Uterus (tissue), 4 donors: ENCODE results near the gene KLF6. TPM values are rescaled to one million over a fixed set of nuclear protein-coding genes. Genes with fewer than 3 reads are reported as not detected.

ENCODE experiments used
- DNase-seq, 2 donors: peaks; one replicate each; pipeline ENCODE4 v3.0.0-alpha.2; 2019 to 2020
- H3K27ac ChIP-seq, 2 donors: fragments of 200-600 bp; sonication (generic); 1 replicate in 1 of 2; 2 replicates in 1 of 2; pipeline ENCODE4 v1.5.1; 2016 to 2018
- H3K27me3 ChIP-seq, 2 donors: fragments of 200-600 bp; sonication (generic); one replicate each; pipeline ENCODE4 v1.5.1; 2018 to 2019; ENCODE audit warnings: control low read depth in 1 of 2
- H3K36me3 ChIP-seq, 2 donors: fragments of 200-600 bp; sonication (generic); one replicate each; pipeline ENCODE4 v1.5.1; 2019; ENCODE audit warnings: control low read depth in 1 of 2
- H3K4me1 ChIP-seq, 2 donors: fragments of 200-600 bp; sonication (generic); one replicate each; pipeline ENCODE4 v1.5.1; 2018 to 2019; ENCODE audit warnings: control low read depth in 1 of 2
- H3K4me3 ChIP-seq, 2 donors: fragments of 200-600 bp; sonication (generic); 1 replicate in 1 of 2; 2 replicates in 1 of 2; pipeline ENCODE4 v1.5.1; 2018 to 2019; ENCODE audit warnings: mild to moderate bottlenecking in 1 of 2
- H3K9me3 ChIP-seq, 2 donors: fragments of 200-600 bp; sonication (generic); one replicate each; pipeline ENCODE4 v1.5.1; 2019; ENCODE audit warnings: control low read depth in 1 of 2
- POLR2A ChIP-seq, 2 donors: fragments of 450-650 bp; IDR thresholded peaks; one replicate each; pipeline ENCODE4 v1.6.1; 2016; ENCODE audit warnings: antibody characterized with exemption in 2 of 2, mild to moderate bottlenecking in 1 of 2, moderate library complexity in 1 of 2
- intact Hi-C: fragments of 100-400 bp; cut with DNase I; formaldehyde crosslinking; loops from one replicate; pipeline ENCODE4 v1.15.1; 2023; ENCODE audit warnings: low total_unique reads
- total RNA-seq, 4 donors: library from RNA; depleted of rRNA in 3 of 4; stranded (reverse); fragments of >200 nt in 3 of 4; gene quantifications; one replicate each; pipeline versions ENCODE4 v1.1.0 to v1.2.4, GENCODE V29; 2014 to 2023
- TF ChIP-seq, protein P1 (sequence below), 4 experiments: fragments of 200-600 bp in 2 of 4; fragments of 450-650 bp in 2 of 4; sonication (generic) in 2 of 4; IDR thresholded peaks; one replicate each; pipeline ENCODE4 v1.5.1; 2016 to 2019; ENCODE audit warnings: antibody characterized with exemption in 4 of 4, mild to moderate bottlenecking in 2 of 4, moderate library complexity in 1 of 4
- donor health status: DM: yes; HTN: yes; CAD: no.

The KLF6 gene
- total RNA-seq, 4 donors from 2014 or later, result 47.9 to 128 (median 87.4) TPM

DNA sequence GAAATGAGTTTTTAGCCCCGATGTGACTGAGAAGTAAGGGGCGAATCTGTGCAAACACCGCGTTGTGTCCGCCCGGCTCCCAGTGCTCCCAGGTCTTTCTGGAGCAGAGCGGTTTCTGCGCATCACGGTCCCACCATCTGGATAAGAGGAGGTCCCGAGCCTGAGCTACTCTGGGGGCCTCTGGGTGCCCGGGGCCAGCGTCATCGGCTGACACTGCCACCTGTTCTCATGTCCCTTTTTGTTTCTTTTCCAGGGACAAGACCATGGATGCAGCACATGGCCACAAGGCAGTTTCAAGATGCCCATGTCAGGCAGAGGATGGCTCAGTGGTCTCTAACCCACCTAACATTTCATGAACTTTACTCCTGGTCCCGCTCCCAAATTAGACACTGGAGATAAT lies 24.9 kb downstream of the KLF6 start:
- no peak for DNase-seq
- TF ChIP-seq, protein P1, sequence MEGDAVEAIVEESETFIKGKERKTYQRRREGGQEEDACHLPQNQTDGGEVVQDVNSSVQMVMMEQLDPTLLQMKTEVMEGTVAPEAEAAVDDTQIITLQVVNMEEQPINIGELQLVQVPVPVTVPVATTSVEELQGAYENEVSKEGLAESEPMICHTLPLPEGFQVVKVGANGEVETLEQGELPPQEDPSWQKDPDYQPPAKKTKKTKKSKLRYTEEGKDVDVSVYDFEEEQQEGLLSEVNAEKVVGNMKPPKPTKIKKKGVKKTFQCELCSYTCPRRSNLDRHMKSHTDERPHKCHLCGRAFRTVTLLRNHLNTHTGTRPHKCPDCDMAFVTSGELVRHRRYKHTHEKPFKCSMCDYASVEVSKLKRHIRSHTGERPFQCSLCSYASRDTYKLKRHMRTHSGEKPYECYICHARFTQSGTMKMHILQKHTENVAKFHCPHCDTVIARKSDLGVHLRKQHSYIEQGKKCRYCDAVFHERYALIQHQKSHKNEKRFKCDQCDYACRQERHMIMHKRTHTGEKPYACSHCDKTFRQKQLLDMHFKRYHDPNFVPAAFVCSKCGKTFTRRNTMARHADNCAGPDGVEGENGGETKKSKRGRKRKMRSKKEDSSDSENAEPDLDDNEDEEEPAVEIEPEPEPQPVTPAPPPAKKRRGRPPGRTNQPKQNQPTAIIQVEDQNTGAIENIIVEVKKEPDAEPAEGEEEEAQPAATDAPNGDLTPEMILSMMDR (IDR thresholded peaks at IDR 0.05), result no peak
- no peak for TF ChIP-seq POLR2A (IDR thresholded peaks at IDR 0.05)
- Histone ChIP-seq H3K9me3 (no peaks in the 10 kb centered on the region), H3K36me3 (no peaks in the 10 kb centered on the region), H3K4me3 (no peak overlapping the region), H3K4me1 (no peaks in the 10 kb centered on the region), H3K27ac (no peak overlapping the region), H3K27me3 (no peaks in the 10 kb centered on the region)
- intact Hi-C loops, result no loop called here

DNA sequence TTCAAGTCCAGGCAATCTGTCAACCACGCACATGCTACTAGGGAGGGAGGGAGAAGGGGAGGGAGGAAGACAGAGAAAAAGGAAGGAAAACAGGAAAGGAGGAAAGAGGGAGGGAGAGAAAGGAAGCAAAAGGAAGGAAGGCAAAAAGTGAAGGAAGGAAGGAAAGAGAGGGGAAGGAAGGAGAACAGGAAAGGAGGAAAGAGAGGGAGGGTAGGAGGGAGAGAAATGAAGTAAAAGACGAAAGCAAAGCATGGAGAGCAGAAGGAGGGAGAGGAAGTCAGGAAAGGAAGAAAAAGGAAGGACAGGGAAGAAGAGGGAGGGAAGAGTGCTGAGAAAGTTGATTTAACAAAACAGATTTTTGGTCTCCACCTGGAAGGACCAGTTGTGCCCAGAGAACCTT lies 25.6 kb downstream of the KLF6 start:
- H3K36me3 ChIP-seq, result no peaks in the 10 kb centered on the region
- H3K4me3 ChIP-seq, result no peak overlapping the region
- H3K27me3 ChIP-seq, result no peaks in the 10 kb centered on the region
- TF ChIP-seq, protein P1 (IDR thresholded peaks at IDR 0.05), result no peak
- no peak for TF ChIP-seq POLR2A (IDR thresholded peaks at IDR 0.05)
- no peak for DNase-seq
- no peaks in the 10 kb centered on the region for H3K9me3 ChIP-seq
- no peak overlapping the region for H3K27ac ChIP-seq
- intact Hi-C loops, result no loop called here
- no peaks in the 10 kb centered on the region for H3K4me1 ChIP-seq

DNA sequence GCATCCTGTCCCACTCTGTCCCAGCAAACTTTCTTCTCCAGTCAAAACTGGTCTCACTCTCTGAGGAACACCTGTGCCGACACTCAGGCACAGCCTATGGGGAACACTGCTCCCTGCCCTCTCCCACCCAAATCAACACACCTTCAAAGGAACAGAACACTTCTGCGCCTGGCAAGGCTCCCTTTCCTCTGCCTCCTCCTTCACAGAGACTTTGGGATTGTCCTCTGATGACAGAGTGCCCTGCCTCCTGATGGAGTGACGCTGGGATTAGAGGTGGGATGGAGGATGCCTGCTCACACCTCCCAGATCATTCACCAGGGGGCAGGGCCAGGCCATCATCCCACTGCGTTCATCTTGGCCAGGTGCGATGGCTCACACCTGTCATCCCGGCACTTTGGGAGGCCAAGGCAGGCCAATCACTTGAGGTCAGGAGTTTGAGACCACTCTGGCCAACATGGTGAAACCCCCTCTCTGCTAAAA lies 26.5 kb downstream of the KLF6 start:
- TF ChIP-seq, protein P1 (IDR thresholded peaks at IDR 0.05), result no peak
- no peak for TF ChIP-seq POLR2A (IDR thresholded peaks at IDR 0.05)
- no peaks in the 10 kb centered on the region for H3K9me3 ChIP-seq
- H3K27ac ChIP-seq, result no peak overlapping the region
- intact Hi-C loops, result no loop called here
- H3K36me3 ChIP-seq, result no peaks in the 10 kb centered on the region
- no peaks in the 10 kb centered on the region for H3K4me1 ChIP-seq
- no peak overlapping the region for H3K4me3 ChIP-seq
- no peak for DNase-seq
- H3K27me3 ChIP-seq, result no peaks in the 10 kb centered on the region

DNA sequence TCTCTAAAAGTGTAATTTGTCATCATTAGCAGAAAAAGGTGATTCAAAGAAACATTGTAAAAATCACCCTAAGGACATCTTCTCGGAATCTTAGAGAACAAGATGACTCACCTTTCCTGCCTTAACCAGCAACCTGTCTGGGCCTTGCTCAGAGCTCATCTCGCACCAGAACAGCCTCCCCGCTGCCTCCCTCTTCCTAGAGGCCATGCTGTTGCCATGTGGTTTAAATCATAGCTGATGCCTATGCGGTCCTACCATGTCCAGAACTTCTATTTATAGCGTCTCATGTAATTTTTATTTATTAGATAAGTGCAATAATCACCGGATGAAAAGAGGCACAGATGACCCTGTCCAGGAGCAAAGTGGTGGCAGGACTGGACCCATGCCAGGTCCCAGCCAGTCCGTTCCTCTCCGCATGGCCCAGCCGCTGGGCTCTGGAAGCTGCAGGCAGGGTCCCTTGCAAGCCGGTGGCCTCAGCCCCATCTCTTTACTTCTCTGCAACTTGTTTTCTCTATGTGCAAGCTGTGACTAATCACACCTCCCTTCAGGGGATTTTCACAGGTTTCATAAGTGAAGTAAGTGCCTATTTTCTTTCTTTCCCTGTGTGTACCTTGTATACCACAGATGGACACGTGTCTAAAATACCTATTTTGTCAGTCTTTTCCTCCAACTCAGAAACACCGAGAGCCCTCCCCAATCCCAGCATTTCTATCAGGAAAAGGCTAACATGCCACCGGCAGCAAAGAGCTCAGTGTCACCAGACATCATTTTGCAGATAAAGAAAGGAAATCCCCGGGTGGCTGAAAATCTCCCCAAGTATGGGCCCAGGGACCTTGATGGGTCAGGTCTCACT lies 27.1 kb downstream of the KLF6 start:
- no peaks in the 10 kb centered on the region for H3K9me3 ChIP-seq
- intact Hi-C loops, result no loop called here

DNA sequence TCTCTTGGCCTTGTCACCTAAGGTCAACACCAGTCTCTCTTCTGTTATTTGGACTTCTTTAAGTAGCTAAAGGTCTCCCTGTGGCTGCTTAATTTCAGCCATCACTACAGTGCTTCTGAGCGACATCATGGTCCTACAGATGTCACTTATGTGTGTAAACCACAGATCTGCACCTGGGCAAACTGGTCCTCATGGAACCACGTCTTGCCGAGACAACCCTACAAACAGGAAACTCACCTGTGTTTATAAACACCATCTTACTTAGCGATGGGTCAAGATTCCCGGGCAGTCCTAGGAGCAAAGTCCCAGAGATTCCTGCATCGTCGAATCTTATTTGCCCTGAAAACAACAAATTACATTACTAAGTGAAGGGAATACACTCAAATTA lies 27.8 kb downstream of the KLF6 start:
- Histone ChIP-seq H3K4me3 (no peak overlapping the region), H3K27ac (no peak overlapping the region), H3K9me3 (no peaks in the 10 kb centered on the region), H3K27me3 (no peaks in the 10 kb centered on the region), H3K36me3 (no peaks in the 10 kb centered on the region), H3K4me1 (no peaks in the 10 kb centered on the region)
- intact Hi-C loops, result no loop called here
- no peak for DNase-seq
- no peak for TF ChIP-seq POLR2A (IDR thresholded peaks at IDR 0.05)
- TF ChIP-seq, protein P1 (IDR thresholded peaks at IDR 0.05), result no peak

More for the DNA sequence above, 27.1 kb downstream of the KLF6 start:
- no peaks in the 10 kb centered on the region for H3K4me1 ChIP-seq
- no peaks in the 10 kb centered on the region for H3K36me3 ChIP-seq
- H3K27me3 ChIP-seq, result no peaks in the 10 kb centered on the region
- TF ChIP-seq, protein P1 (IDR thresholded peaks at IDR 0.05), result no peak
- TF ChIP-seq POLR2A (IDR thresholded peaks at IDR 0.05), result no peak
- no peak overlapping the region for H3K27ac ChIP-seq
- DNase-seq, result no peak
- no peak overlapping the region for H3K4me3 ChIP-seq
